Measurements from ENCODE around the gene C6orf132.

- TF ChIP-seq REST (tag by site-specific recombination; IDR thresholded peaks at IDR 0.05) (no peak), ZBTB49 (tag by site-specific recombination; IDR thresholded peaks at IDR 0.05; ENCODE audit: low read depth) (no peak), REPIN1 (tag by site-specific recombination; IDR thresholded peaks at IDR 0.05; ENCODE audit: low read depth) (no peak), ZNF211 (tag by site-specific recombination; IDR thresholded peaks at IDR 0.05; ENCODE audit: low read depth) (no peak), CTCF (tag by site-specific recombination; IDR thresholded peaks at IDR 0.05) (no peak)
Measured at GRCh38 chr6:42128460-42129359, 13.7 kb downstream of the C6orf132 start.
